SU-DHL-6 (cell line): ENCODE results near the gene AGBL2.
"Not testable (repeated sequence)": the region's sequence is repeated elsewhere in the genome, so short reads cannot be mapped to it uniquely, and the experiment has no call there.

ENCODE experiments used
- CTCF ChIP-seq: fragments of 200-600 bp; sonication (generic); IDR thresholded peaks from one replicate; pipeline ENCODE4 v1.5.1; 2017; ENCODE audit warnings: antibody characterized with exemption, mild to moderate bottlenecking, low read length, moderate library complexity; ENCODE audit not compliant: insufficient read depth, poor library complexity, severe bottlenecking
- EZH2phosphoT487 ChIP-seq: fragments of 200-600 bp; sonication (generic), shearing (Covaris generic); conservative IDR thresholded peaks from 2 replicates; pipeline ENCODE4 v1.6.1; 2018; ENCODE audit warnings: mild to moderate bottlenecking, antibody characterized with exemption, low read length, moderate library complexity, mixed read lengths

GRCh38 chr11:47686704-47687103 is 28.5 kb downstream of the AGBL2 start:
- TF ChIP-seq CTCF, EZH2phosphoT487: not testable (repeated sequence)
